HG02840 (cell line): ENCODE results near the gene CDKN2C.

Experiments used
- ATAC-seq: cut with Tn5 transposase; IDR thresholded peaks from one replicate; pipeline ENCODE4 v1.9.1; 2021; ENCODE audit warnings: mild to moderate bottlenecking, moderate library complexity, moderate number of reproducible peaks; ENCODE audit not compliant: unreplicated experiment, low FRiP score

The CDKN2C gene

DNA sequence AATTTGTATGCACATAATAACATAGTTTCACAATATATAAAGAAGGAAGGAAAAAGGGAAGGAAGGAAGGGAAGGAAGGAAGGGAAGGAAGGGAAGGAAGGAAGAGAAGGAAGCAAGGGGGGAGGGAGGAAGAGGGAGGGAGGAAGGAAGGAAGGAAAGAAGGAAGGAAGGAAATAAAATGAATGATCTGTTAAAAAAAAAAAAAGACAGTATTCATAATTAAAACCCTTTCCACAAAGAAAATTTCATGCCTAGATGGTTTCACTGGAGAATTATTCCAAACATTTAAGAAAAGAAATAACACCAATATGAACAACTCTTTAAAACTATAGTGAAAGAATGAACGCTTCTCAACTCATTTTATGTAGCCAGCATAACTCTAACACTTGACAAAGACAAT is 44.8 kb downstream of the CDKN2C start:
- ATAC-seq: no peak

GRCh38 chr1:51019811-51020210 is 49.8 kb downstream of the CDKN2C start:
- ATAC-seq: no peak
